HG03442 (cell line): ENCODE measurements around the gene DMKN.

ENCODE experiments used
- ATAC-seq: cut with Tn5 transposase; IDR thresholded peaks from one replicate; pipeline ENCODE4 v1.9.1; 2021; ENCODE audit warnings: mild to moderate bottlenecking, moderate library complexity; ENCODE audit not compliant: unreplicated experiment

The DMKN gene

GRCh38 chr19:35513628-35514281, at the start of gene DMKN:
TSS of gene DMKN (minus strand) at chr19:35513649. CDS start at chr19:35513475, 174 bp downstream.
- no peak for ATAC-seq

- no peak for ATAC-seq
Measured at GRCh38 chr19:35562776-35563175, 49.3 kb upstream of the DMKN start.

DNA sequence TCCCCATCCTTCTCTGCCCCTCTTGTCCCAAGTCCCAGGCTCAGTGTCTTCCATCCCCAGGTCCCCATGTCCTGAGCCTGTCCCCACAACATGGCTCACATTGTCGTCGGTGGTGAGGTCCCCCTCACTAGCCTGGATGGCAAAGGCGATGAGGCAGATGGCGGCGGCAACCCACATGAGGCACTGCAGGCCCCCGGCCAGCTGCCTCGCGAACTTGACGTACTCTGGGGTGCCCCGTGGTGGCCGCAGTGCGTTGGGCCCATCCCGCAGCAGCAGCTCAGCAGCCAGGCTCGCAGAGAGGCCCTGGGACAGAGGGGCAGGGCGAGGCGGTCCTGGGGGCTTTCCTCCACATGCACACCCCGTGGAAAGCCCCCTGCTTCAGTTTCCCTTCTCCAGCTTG, 48.9 kb upstream of the DMKN start:
- ATAC-seq: no peak

GRCh38 chr19:35561436-35561835, 48.0 kb upstream of the DMKN start:
- ATAC-seq: no peak

DNA sequence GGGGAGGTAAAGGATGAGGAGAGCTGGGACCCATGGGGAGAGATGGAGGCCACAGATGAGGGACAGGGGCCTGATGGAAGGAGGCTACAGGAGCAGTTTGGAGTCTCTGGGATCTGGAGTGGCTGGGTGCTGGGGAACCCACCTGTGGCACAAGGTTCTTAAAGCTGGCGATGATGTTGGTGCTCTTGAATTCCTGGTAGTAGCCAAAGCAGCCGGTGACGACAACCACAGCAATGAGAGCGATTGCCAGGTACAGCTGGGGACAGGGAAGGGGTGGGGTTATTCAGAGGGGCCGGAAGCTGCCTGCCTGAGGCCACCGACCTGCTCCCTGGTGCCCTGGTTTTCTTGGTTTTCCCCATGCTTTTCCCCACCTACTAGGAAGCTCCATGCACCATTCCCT, 47.2 kb upstream of the DMKN start:
- no peak for ATAC-seq

GRCh38 chr19:35560271-35560670, 46.8 kb upstream of the DMKN start:
- ATAC-seq: no peak

- no peak for ATAC-seq
Measured at GRCh38 chr19:35559781-35560180, 46.3 kb upstream of the DMKN start.

- ATAC-seq: peak; percentile 41
Measured at GRCh38 chr19:35559281-35559659, 45.8 kb upstream of the DMKN start.

- peak; percentile 21 for ATAC-seq
Measured at GRCh38 chr19:35558400-35559280, 45.2 kb upstream of the DMKN start.

DNA sequence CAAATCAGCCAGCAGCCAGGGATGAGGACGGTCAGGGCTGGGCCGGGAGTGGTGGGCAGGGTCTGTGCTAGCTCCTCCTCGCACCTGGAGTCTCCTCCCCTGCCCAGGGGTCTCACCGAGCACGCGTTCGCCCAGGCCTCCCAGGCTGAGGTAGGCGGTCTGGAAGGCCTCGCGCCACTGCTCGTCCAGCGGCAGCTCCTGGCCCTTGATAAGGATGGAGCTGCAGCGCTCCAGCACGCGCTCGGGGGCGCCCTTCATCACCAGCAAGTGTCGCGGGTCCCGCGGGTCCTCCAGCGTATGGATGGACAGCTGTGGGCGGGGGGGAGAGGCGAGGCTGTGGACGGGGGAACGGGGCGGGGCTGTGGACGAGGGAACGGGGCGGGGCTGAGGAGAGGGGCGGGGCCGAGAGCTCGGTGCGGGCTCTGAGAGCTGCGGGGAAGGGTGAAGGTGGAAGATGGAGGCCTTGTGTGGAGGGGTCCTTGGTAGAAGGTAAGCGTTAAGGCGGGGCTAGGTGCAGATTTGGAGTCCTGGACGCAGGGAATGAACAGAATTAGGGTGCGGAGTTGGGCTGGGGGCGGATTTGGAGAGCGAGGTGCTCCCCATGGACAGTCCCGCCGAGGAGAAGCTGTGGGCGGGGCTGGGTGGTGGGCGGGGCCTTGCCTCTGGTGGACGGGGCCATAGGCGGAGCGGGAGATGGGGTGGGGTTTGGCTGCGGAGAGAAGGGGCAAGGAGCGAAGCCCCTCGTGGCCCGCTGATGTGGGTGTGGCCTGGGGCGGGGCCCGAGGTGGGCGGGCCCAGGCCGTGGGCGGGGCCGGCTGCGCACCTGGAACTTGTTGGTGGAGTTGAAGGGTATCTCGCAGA, 44.3 kb upstream of the DMKN start:
- ATAC-seq: no peak

- ATAC-seq: no peak
Measured at GRCh38 chr19:35556846-35557538, 43.5 kb upstream of the DMKN start.

- ATAC-seq: no peak
Measured at GRCh38 chr19:35556025-35556590, 42.7 kb upstream of the DMKN start.

DNA sequence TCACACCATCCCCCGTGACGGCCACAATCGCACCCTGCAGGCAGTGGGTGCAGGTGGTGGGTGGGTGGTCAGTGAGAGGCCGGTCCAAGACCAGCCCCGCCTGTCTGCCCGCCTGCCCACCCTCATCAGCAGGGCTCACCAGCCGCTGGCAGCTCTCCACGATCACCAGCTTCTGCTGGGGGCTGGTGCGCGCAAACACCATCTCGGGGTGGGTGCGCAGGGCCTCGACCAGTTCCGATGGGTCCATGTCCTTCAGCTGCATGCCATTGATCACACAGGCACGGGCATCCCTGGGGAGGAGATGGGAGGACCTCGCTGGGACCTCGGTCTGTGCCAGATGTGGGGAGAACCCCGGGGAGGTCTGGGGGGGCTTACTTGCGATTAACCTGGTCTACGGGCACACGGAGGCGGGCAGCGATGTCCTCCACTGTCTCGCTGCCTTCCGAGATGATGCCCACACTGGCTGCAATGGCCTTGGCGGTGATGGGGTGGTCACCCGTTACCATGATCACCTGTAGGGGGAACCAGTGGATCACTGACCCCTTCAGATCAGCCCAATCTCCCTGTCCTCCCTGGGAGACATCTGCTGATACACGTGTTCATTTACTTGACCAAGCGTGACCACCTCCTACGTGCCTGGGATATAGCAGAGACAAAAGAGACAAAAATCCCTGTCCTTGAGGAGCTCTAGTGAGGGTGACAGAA, 42.0 kb upstream of the DMKN start:
- no peak for ATAC-seq

GRCh38 chr19:35554076-35554475, 40.6 kb upstream of the DMKN start:
- no peak for ATAC-seq

- no peak for ATAC-seq
Measured at GRCh38 chr19:35553385-35554000, 40.0 kb upstream of the DMKN start.

DNA sequence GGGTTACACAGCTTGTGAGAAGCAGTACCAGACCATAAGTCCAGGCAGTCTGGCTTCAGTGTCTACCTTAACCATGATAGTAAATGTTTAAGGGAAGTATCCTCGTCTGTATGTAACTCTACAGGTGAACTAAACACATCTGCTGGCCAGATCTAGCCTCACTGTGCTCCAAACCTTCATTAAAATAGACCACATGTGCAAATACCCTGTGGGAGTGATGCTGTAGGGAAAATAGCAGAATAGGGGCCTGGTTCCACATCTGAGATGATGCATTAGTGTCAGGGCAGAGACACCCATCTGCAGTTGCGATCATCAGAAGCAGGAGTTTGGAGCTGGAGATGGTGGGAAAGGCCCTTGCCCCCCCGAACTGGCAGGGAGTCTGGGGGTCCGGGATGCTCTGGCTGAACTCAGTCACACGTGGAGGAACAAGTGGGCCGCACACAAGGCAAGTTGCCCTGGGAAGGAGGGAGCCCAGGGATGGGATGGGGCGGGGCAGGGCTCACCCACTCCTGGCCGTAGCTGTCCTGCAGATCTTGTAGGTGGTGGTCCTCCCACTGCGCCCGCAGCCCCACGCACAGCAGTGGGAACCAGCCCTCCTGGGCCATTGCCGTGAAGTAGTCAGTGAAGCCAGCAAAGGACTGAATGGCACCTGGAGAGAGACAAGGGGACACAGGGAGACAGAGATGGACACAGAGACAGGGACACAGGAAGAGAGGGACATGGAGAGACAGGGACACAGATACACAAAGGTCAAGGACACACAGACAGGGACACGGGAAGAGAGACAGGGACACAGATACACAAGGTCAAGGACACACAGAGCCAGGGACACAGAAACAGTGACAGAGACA, 39.3 kb upstream of the DMKN start:
- ATAC-seq: no peak

DNA sequence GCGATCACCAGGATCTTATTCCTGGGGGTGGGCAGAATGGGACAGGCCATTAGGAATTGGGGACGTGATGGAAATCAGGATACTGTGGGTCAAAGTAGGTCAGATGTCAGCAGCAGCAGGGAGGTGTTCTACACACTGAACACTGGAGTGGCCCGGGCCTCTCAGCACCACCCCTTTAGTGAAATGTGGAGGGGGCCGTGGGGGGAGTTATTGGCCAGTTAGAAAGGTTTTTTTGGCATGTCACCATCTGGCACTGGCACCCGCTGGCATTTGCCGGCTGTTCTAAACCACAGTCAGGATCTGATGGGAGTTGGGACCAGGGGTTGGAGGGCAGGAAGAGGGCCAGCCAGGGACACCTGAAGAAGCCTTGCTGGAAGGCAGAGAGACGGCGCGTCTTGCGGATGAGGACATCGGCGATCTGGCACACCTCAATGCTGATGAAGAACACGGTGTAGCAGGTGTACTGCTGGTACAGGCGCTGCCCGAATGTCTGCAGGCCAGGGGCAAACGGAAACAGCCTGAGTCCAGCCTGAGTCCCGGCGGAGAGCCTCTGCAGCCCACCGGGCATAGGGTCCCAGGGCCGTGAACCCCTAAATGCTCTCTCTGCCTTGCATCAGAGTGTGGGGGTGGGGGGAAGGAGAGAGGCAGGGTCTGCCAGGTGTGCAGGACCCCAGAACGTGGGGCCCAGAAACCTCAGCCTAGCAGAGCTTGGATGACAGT, 37.8 kb upstream of the DMKN start:
- no peak for ATAC-seq
